ENCODE results near the gene YY1.
"Not testable (repeated sequence)": the region's sequence is repeated elsewhere in the genome, so short reads cannot be mapped to it uniquely, and the experiment has no call there.

The YY1 gene

GRCh38 chr14:100283984-100284881 lies 45.3 kb downstream of the YY1 start:
- no peak for DNase-seq (ENCODE audit: low read depth, low spot score)

GRCh38 chr14:100285021-100285912 lies 46.3 kb downstream of the YY1 start:
- DNase-seq (ENCODE audit: low read depth, low spot score) = peak; percentile 86

- no peak for DNase-seq (ENCODE audit: low read depth, low spot score)
Observed at GRCh38 chr14:100285913-100286400, 47.0 kb downstream of the YY1 start.

- DNase-seq (ENCODE audit: low read depth, low spot score) = no peak
Observed at GRCh38 chr14:100286484-100287191, 47.7 kb downstream of the YY1 start.

GRCh38 chr14:100287202-100287997 lies 48.5 kb downstream of the YY1 start:
- no peak for DNase-seq (ENCODE audit: low read depth, low spot score)

- not testable (repeated sequence) for DNase-seq (ENCODE audit: low read depth, low spot score)
Observed at GRCh38 chr14:100287998-100288295, 49.0 kb downstream of the YY1 start.

GRCh38 chr14:100288382-100289185 lies 49.6 kb downstream of the YY1 start:
- DNase-seq (ENCODE audit: low read depth, low spot score) = no peak

- DNase-seq (ENCODE audit: low read depth, low spot score) = no peak
Observed at GRCh38 chr14:100289916-100290606, 51.1 kb downstream of the YY1 start.

- no peak for DNase-seq (ENCODE audit: low read depth, low spot score)
Observed at GRCh38 chr14:100290607-100291304, 51.8 kb downstream of the YY1 start.

- DNase-seq (ENCODE audit: low read depth, low spot score) = no peak
Observed at GRCh38 chr14:100291305-100292075, 52.5 kb downstream of the YY1 start.

GRCh38 chr14:100292301-100292775 lies 53.4 kb downstream of the YY1 start:
- DNase-seq (ENCODE audit: low read depth, low spot score) = no peak

GRCh38 chr14:100292776-100293461 lies 54.0 kb downstream of the YY1 start:
- DNase-seq (ENCODE audit: low read depth, low spot score) = no peak

- no peak for DNase-seq (ENCODE audit: low read depth, low spot score)
Observed at GRCh38 chr14:100293497-100294212, 54.7 kb downstream of the YY1 start.

- no peak for DNase-seq (ENCODE audit: low read depth, low spot score)
Observed at GRCh38 chr14:100294213-100294962, 55.4 kb downstream of the YY1 start.

- no peak for DNase-seq (ENCODE audit: low read depth, low spot score)
Observed at GRCh38 chr14:100294963-100295330, 56.0 kb downstream of the YY1 start.

Data from astrocyte of the hippocampus (primary cell).